Fibroblast of lung (primary cell): Measurements from ENCODE around the gene SRRM2. TPM values are rescaled to one million over a fixed set of nuclear protein-coding genes. Genes with fewer than 3 reads are reported as not detected.

ENCODE experiments used
- DNase-seq, 2 donors: peaks; one replicate each; pipeline versions ENCODE4 v3.0.0 to v3.0.0-alpha.2; 2010; ENCODE audit warnings: low read depth in 2 of 2
- H2AFZ ChIP-seq: 2 replicates; pipeline ENCODE4 v1.5.1; 2012; ENCODE audit warnings: low read length, control low read depth, inconsistent platforms
- H3K27ac ChIP-seq: 2 replicates; pipeline ENCODE4 v1.5.1; 2011; ENCODE audit warnings: low read length, control low read depth; ENCODE audit not compliant: insufficient read depth
- H3K27me3 ChIP-seq: 2 replicates; pipeline ENCODE4 v1.5.1; 2011; ENCODE audit warnings: mild to moderate bottlenecking, low read length; ENCODE audit not compliant: control insufficient read depth, insufficient read depth
- H3K36me3 ChIP-seq: 2 replicates; pipeline ENCODE4 v1.5.1; 2011; ENCODE audit warnings: low read length; ENCODE audit not compliant: control insufficient read depth, insufficient read depth
- H3K4me1 ChIP-seq: 2 replicates; pipeline ENCODE4 v1.5.1; 2011; ENCODE audit warnings: low read length; ENCODE audit not compliant: control insufficient read depth, insufficient read depth; ENCODE audit errors: extremely low read depth
- H3K4me2 ChIP-seq: 2 replicates; pipeline ENCODE4 v1.5.1; 2011; ENCODE audit warnings: low read length, control low read depth; ENCODE audit not compliant: insufficient read depth; ENCODE audit errors: extremely low read depth
- H3K4me3 ChIP-seq, 4 experiments: fragments of 200-600 bp in 1 of 4; sonication (generic) in 1 of 4; replicated peaks in 1 of 4; 2 replicates each; pipeline ENCODE4 v1.5.1; 2011 to 2016; ENCODE audit warnings: low read length in 4 of 4, low read depth in 3 of 4, mild to moderate bottlenecking in 3 of 4, control low read depth in 2 of 4, inconsistent platforms in 1 of 4, mixed read lengths in 1 of 4; ENCODE audit not compliant: insufficient read depth in 1 of 4; ENCODE audit errors: control extremely low read depth in 1 of 4
- H3K79me2 ChIP-seq: 2 replicates; pipeline ENCODE4 v1.5.1; 2012; ENCODE audit warnings: mild to moderate bottlenecking, low read length, inconsistent platforms; ENCODE audit not compliant: control insufficient read depth, insufficient read depth
- H3K9ac ChIP-seq: 2 replicates; pipeline ENCODE4 v1.5.1; 2011; ENCODE audit warnings: mild to moderate bottlenecking, low read length, control low read depth; ENCODE audit not compliant: insufficient read depth
- H3K9me3 ChIP-seq: 2 replicates; pipeline ENCODE4 v1.5.1; 2012; ENCODE audit warnings: low read depth, low read length; ENCODE audit not compliant: control insufficient read depth, insufficient read depth
- H4K20me1 ChIP-seq: 2 replicates; pipeline ENCODE4 v1.5.1; 2011; ENCODE audit warnings: low read length; ENCODE audit not compliant: control insufficient read depth, insufficient read depth; ENCODE audit errors: extremely low read depth
- EZH2 ChIP-seq: IDR thresholded peaks from 2 replicates; pipeline ENCODE4 v1.5.1; 2012; ENCODE audit warnings: low read length, control low read depth, mild to moderate bottlenecking; ENCODE audit errors: missing control alignments
- polyA plus RNA-seq, 2 donors: library from polyadenylated mRNA; depleted of rRNA in 1 of 2; stranded (reverse) in 1 of 2; unstranded in 1 of 2; fragments of >200 nt; gene quantifications; 2 replicates each; pipeline ENCODE4 v1.2.1, GENCODE V29; 2011 to 2012; ENCODE audit warnings: missing spikeins in 1 of 2
- total RNA-seq: library from RNA; depleted of rRNA; stranded (reverse); fragments of >200 nt; gene quantifications from 2 replicates; pipeline ENCODE4 v1.2.1, GENCODE V29; 2014
- TF ChIP-seq, protein P1 (sequence below), 2 donors: IDR thresholded peaks in 1 of 2; conservative IDR thresholded peaks in 1 of 2; 1 replicate in 1 of 2; 2 replicates in 1 of 2; pipeline ENCODE4 v1.5.1; 2011 to 2012; ENCODE audit warnings: low read length in 2 of 2, control low read depth in 1 of 2, inconsistent platforms in 1 of 2, low read depth in 1 of 2, mild to moderate bottlenecking in 1 of 2

The SRRM2 gene
- total and polyA plus RNA-seq, 2 donors (not counting 1 experiment from before 2014, with no cell fraction given): 55.2 to 74.3 TPM

DNA sequence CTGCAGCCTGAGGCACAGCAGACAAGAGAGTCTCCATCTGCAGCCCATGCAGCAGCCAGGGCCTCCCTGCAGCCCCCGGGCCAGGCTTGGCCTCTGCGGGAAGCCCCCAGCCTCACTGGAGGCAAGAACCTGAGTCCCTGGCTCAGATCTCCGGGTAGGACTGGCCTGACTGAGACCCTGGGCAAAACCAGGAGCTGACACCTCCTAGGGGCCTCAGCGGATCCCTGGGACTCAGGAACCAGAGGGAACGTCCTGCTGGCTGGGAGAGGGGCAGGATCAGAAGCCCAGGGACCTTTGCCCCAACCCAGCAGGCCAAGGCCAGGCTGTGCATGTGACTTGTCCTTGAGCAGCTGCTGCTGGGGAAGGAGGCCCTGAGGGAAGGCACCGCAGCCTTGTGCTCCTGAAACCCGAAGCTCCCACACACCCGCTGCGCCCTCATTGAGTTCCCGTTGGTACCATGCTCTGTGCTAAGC lies 62.9 kb downstream of the SRRM2 start:
- Histone ChIP-seq H3K27me3 (peaks cover 8% of the 10 kb centered on the region), H3K4me3 (no peak overlapping the region), H3K9me3 (no peaks in the 10 kb centered on the region), H3K4me2 (no peak overlapping the region), H3K4me1 (no peaks in the 10 kb centered on the region), H3K79me2 (no peaks in the 10 kb centered on the region), H4K20me1 (no peaks in the 10 kb centered on the region), H2AFZ (no peak overlapping the region), H3K27ac (no peak overlapping the region), H3K36me3 (no peaks in the 10 kb centered on the region), H3K9ac (no peak overlapping the region)
- no peak for DNase-seq
- TF ChIP-seq EZH2: no peak
- TF ChIP-seq, protein P1, sequence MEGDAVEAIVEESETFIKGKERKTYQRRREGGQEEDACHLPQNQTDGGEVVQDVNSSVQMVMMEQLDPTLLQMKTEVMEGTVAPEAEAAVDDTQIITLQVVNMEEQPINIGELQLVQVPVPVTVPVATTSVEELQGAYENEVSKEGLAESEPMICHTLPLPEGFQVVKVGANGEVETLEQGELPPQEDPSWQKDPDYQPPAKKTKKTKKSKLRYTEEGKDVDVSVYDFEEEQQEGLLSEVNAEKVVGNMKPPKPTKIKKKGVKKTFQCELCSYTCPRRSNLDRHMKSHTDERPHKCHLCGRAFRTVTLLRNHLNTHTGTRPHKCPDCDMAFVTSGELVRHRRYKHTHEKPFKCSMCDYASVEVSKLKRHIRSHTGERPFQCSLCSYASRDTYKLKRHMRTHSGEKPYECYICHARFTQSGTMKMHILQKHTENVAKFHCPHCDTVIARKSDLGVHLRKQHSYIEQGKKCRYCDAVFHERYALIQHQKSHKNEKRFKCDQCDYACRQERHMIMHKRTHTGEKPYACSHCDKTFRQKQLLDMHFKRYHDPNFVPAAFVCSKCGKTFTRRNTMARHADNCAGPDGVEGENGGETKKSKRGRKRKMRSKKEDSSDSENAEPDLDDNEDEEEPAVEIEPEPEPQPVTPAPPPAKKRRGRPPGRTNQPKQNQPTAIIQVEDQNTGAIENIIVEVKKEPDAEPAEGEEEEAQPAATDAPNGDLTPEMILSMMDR (conservative IDR thresholded peaks at IDR 0.05 in 1 of 2, IDR thresholded peaks at IDR 0.05 in 1 of 2; ENCODE audit: low read depth in 1 of 2, low read length in 2 of 2): no peak

DNA sequence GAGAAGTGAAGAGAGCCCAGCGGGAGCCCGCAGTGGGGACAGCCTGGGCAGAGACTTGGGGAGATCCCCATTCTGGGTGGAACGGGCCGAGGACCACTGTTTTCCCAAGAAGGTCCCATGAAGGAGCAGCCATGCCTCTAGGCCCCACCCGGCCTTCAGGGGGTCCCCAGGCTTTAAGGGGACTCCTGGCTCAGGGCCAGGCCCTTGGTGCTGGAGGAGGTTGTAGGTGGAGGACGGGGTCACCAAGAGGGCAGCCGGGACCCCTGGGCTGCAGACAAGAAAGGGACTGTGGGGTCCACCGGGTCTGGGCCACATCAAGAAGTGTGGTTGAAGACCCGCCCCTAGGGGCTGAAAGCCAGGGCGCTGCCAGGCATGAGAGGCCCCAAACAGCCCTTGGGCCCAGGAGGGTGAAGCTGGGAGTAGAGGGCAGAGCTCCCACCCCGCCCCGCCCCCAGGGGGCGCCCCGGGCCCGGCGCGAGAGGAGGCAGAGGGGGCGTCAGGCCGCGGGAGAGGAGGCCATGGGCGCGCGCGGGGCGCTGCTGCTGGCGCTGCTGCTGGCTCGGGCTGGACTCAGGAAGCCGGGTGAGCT lies 64.4 kb downstream of the SRRM2 start, which contains the start of gene PRSS21:
Gene PRSS21, plus strand, starts transcription at position 487 of the 589 bp plus-strand sequence. Its CDS starts 32 bp downstream, at position 519.
- Histone ChIP-seq H3K79me2 (no peaks in the 10 kb centered on the region), H3K4me2 (no peak within 1 kb of the TSS), H3K27ac (no peak within 1 kb of the TSS), H2AFZ (no peak within 1 kb of the TSS), H3K4me1 (no peaks in the 10 kb centered on the region), H3K27me3 (peaks cover 10% of the 10 kb centered on the region), H3K4me3 (no peak within 1 kb of the TSS), H3K36me3 (no peaks in the 10 kb centered on the region), H3K9ac (no peak within 1 kb of the TSS), H4K20me1 (no peaks in the 10 kb centered on the region), H3K9me3 (no peaks in the 10 kb centered on the region)
- no peak for DNase-seq
- TF ChIP-seq, protein P1 (conservative IDR thresholded peaks at IDR 0.05 in 1 of 2, IDR thresholded peaks at IDR 0.05 in 1 of 2; ENCODE audit: low read depth in 1 of 2, low read length in 2 of 2): no peak
- TF ChIP-seq EZH2: no peak

DNA sequence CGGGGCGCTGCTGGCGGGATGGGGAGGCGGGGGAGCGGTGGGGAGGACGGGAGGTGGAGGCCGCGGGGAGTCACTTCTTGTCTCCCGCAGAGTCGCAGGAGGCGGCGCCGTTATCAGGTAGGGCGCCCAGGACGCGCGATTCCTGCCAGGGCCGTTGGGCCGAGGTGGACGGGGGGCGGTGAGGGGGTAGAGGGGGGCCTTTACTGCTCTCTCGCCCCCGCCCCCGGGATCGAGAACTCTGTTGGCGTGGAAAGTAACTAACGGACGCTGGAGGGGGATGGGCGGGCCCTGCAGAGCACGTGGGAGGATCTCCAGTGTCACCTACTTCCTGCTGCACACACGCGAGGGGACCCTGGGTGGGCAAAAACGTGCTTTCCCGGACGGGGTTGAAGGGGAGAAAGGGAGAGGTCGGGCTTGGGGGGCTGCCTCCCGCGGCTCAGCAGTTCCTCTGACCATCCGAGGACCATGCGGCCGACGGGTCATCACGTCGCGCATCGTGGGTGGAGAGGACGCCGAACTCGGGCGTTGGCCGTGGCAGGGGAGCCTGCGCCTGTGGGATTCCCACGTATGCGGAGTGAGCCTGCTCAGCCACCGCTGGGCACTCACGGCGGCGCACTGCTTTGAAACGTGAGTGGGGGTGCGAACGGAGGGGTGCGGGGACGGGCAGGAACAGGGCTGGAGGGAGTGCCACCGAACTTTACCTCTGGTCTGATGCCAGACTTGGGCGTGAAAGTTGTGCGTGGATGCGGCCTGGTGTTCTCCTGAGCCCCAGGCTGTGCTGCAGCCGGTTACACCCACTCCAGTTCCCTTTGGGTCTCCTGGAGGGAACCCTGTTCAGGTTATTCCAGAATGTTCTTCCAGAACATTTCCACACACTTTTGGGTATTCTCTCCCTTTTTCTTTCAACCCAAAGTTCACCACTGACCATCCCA lies 65.2 kb downstream of the SRRM2 start:
- Histone ChIP-seq H3K27me3 (peaks cover 17% of the 10 kb centered on the region), H4K20me1 (no peaks in the 10 kb centered on the region), H3K4me2 (no peak overlapping the region), H3K9me3 (no peaks in the 10 kb centered on the region), H3K79me2 (no peaks in the 10 kb centered on the region), H3K27ac (no peak overlapping the region), H3K9ac (no peak overlapping the region), H2AFZ (no peak overlapping the region), H3K4me1 (no peaks in the 10 kb centered on the region), H3K36me3 (no peaks in the 10 kb centered on the region), H3K4me3 (no peak overlapping the region)
- DNase-seq: no peak
- no peak for TF ChIP-seq EZH2
- TF ChIP-seq, protein P1 (conservative IDR thresholded peaks at IDR 0.05 in 1 of 2, IDR thresholded peaks at IDR 0.05 in 1 of 2; ENCODE audit: low read depth in 1 of 2, low read length in 2 of 2): no peak
